ENCODE measurements around the gene UBA52.
"Not testable (repeated sequence)": the region's sequence is repeated elsewhere in the genome, so short reads cannot be mapped to it uniquely, and the experiment has no call there.

UBA52 gene

DNA sequence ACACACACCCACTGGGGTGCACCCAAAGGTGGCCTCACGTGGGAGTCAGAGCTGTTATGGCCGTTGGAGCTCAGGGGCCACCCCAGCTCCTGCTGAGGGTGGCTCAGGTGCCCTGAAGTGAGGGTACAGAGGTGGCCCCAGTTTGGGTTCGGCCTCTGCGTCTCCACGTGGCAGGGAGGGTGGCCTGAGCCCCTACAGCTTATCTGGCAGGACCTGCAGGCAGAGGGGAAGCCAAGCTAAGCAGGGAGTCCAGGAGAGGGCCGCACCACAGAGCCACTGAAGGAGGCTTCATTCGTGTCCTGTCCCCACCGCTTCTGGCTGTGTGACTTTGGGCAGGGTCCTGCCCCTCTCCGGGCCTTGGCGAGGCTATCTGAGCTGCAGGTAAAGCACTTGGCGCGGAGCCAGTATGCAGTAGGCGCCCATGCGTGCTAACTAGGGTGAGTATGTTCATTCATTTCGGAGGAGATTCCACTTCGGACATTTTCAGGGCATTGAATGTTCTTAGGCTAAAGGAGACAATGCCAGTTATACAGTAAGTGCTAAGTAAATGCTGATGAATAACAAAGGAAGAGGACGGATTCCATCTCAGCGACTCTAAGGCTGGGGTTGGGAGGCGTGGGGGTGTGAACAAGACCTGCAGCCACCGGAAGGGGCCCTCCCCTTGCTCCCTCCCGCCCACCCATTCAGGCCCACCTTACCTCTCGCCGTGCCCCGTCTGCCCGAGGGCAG, 21.9 kb downstream of the UBA52 start:
- DNase-seq: no peak

DNA sequence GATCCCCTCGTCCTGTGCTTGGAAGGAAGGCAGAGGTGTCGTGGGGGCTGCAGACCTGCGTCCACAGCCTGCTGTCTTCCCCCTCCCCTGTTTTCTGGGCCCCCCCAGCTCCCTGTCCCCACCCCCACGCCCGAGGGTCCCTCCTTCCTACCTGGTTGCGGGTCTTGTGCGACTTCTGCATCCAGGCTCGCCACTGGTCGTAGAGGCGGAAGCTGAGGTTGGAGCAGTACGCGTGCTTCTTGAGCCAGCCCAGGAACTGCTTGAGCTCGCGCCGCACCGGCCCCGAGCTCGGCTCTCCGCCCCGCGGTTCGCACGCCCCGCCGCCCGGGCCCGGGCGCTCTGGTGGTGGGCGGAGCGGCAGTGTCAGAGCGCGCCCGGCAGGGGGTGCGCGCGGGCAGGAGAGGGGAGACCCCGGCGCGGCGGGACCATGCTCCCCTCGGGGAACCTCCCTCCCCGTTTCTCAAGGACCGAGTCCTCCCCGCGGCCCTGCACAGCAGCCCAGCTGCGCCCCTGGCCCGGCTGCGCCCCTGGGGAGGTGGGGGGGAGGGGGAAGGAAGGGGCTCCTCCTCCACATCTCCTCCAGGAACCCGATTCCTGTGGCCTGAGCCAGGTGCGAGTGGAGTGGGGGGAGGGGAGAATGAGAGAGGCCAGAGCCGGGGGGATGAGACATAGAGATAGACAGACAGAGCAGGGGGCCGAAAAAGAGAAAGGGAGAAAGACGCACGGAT, 22.6 kb downstream of the UBA52 start:
- DNase-seq: no peak

DNA sequence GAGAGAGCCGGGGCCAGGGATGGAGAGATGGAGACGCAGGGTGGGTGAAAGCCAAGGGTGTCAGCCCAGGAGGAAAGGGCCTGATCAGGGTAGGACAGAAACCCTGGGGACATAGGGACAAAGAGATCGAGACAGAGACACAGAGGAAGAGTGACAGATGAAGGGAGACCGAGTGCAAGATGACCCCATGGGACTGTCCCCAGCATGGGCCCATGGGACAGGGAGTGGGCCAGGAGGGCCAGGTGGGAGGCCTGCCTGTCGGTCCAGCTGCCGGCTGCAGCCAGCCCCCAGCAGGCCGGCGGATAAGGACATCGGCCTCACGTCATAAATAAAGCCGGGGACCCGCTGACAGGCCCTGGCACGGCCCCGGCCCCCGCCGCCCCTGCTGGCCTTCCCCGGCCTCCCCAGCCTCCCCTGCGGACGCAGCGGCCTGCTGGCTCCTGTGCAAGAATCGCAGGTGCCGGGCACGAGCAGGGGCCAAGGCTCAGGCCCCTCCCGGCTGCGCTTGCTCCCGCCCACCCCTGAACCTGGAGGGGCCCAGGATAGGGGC, 23.2 kb downstream of the UBA52 start:
- DNase-seq: no peak

DNA sequence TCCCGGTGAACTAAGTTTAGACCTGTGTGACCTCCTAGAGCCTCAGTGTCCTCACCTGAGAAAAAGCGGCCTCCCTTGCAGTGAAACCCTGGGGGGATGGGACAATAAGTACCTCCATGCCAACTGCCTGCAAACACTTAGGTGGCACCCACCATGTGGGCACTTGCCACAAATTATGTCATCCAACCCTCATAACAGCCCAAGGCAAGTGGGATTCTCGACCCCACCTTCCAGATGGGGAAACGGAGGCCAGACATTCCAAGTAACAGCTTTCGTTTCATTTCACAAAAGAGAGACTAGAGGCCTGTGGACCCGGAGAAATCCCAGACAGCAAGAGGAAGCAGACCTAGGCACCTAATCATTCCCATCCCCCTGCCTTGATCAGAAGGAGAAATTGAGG, 23.8 kb downstream of the UBA52 start:
- no peak for DNase-seq

DNA sequence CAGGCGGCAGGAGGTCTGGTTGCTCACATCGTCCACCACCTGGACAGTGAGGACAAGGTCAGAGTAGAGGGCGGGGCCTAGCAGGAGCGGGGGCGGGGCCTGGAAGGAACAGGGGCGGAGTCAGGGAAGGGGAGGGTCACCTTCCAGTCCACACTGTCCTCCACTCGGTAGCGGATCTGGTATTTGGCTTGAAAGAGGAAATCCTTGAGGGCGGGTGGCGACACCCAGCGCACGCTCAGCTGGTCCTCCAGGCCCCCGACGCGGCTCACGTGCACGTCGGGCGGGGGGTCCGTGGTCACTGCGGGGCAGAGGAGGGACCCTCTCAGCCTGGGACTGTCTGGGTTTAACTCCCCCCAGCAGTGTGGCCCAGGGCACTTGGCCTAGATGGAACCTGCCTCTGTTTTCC, 25.1 kb downstream of the UBA52 start:
- DNase-seq: no peak

DNA sequence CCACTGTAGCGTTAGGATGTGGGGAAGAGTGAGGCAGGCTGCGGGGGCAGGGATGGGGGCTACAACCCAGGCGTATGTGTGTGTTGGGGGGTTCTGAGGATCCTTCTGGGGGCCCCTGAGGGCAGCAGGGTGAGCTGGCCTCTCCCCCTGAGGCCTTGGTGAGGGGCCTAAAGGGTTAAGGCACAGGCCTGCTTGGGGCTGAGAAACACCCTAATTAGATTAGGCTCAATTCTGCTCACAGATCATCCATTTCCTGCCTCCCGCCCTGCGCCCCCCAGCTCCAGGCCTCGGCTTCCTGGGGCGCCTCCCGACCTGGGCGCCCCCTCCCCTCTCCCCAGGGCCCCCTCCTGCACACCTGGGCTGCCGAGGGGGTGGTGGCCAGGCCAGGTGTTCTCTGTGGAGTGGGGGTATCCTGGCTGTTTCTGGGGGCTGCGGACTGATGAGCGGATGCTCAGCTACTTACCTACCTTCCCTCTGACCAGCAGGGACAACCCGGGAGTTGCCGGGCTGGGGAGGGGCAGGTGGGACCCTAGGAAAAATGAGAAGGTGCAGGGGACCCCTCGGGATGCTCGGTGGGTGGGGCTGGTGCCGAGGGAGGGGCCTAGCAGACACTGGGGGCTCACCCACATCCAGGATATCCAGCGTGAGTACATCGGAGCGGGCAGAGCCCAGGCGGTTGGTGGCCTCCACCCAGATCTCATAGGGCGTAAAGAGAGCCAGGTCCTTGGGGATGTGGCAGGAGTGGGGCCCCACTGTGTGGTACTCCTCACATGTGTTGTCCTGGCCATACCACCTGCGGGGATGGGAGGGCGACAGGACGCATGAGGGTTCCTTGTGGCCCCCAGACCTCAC, 26.4 kb downstream of the UBA52 start:
- DNase-seq: no peak

DNA sequence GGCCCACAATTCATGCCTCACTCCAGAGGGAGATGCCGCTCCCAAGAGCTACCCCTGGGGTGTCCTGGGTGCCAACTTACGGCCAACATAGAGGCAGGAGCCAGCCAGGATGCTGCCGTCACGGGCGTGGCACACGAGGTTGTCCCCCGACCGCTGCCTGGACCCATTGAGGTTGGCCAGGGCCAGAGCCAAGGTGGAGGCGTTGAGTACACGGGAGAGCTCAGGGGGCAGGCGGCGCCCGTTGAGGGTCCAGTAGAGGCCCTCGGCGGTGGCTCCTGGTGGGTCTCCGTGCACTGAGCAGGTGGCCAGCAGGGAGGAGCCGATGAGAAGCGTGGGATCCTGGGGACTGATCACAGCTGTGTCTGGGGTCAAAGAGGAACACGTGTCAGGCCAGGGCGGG, 27.8 kb downstream of the UBA52 start:
- no peak for DNase-seq

DNA sequence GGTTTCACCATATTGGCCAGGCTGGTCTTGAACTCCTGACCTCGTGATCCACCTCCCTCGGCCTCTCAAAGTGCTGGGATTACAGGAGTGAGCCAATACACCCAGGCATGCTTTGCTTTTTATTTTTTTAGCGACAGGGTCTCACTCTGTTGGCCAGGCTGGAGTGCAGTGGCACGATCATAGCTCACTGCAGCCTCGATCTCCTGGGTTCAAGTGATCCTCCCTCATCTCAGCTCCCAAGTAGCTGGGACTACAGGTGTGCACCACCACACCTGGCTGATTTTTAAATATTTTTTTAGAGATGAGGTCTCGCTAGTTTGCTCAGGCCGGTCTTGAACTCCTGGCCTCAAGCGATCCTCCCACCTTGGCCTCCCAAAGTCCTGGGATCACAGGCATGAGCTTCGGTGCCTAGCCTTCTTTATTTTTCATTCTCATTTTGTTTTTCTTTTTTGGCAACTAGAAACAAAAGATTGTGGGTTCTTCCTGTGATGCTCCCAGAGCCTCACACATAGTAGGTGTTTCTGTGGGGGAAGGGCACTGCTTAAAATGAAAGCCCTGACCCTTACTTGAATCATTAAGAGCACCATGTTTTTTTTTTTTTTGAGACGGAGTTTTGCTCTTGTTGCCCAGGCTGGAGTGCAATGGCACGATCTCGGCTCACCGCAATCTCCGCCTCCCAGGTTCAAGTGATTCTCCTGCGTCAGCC, 29.2 kb downstream of the UBA52 start:
- DNase-seq: not testable (repeated sequence)

DNA sequence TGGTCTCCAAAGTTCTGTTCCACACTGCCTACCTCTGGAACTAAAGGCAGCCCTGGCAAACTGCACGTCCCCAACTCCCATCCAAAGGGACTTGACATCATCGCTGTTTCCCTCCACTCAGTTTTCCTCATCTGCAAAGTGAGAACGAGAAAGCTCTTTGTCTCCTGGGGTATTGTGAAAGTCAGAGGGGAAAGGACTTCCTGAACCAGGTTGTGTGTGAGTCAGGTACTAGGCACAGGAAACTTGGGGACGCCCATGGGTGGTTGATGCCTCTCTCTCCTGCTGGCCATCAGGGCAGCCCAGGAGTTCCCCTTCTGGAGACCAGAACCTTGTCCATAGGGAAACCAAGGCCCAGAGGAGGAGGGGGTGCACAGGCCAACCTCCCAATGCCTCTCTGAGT, 30.2 kb downstream of the UBA52 start:
- DNase-seq: no peak

DNA sequence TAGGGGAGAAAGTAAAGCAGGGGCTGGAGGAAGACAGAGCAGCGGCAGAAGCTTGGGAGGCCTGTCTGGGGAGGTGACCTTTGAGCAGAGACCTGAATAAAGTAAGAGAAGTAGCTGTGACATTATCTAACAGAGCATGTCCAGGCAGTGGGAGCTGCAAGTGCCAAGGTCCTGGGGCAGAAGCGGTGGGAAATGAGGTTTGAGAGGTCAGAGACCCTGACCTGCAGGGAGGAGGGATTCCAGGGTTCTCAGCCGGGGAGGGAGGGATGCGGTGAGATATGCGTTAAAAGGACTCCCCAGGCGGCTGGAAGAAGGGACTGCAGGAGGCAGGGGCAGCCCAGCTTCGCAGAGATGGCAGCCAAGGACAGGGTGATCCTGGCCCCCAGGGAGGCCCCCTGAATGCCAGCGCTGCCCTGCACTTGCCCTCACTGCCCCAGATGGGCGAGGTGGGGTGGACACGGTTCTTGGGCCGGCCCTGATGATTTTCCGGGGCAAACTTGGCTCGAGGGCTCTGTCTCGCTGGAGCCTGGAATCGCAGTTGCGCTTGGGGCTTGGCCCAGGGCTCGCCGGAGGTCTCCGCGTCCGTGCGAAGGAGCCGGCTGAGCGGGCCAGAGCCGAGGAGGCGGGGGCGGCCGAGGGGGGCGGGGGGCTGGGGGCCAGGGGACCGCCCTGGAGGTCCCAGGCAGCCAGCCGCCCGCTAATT, 31.7 kb downstream of the UBA52 start:
- no peak for DNase-seq

DNA sequence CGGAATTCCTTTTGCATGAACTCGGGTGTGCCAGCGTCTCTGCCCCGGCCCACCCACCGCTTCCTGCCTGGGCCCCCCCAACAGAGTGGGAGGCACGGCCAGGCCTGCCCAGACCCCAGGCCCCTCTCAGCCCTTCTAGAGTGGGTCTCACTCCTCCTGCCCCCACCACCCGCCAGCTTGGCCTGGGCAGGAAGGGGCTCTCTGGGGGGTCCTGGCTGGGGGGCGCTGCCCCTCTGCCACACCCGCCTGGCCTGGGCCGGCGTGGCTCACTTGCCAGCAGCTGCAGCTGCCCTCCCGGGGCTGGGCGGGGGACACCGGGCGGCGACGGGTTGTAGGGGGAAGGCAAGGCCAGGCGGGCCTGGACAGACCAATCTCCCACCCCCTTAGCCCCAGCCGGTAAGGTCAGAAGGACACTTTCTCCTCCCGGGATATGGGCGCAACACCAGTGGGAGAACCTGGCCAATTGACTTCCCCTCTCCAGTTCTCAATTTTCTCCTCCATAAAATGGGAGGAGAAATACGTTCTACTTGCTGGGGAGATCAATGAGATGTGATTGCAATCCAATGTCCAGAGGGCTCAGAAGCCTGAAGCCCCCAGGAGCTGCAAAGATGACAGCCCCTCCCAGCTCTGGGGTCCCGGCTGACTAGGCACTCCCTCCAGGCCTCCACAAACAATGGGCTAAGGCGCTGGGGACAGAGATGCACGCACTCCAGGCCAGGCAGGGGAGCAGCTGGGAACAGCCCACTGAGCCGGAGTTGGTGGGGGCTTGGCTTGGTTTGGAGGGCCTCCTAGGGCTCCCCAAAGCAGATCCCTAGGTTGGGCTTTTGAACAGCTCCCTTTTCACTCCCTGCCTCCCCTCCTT, 32.5 kb downstream of the UBA52 start:
- no peak for DNase-seq

DNA sequence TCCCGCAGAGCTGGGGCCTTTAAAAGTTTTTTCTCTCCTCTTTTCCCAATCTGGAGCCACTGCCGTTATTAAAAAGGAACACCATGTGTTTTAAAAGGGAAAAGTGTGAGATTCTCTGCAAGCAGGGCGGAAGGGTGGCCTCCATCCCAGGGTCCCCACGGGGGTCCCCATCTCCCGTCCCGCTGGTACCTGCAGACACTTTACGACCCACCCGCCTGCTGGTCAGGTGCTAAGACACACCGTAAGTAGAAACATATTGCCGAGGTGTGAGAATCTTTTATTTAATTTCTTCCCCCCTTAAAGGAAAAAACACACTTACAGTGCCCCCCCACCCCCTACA, 33.1 kb downstream of the UBA52 start:
- no peak for DNase-seq

DNA sequence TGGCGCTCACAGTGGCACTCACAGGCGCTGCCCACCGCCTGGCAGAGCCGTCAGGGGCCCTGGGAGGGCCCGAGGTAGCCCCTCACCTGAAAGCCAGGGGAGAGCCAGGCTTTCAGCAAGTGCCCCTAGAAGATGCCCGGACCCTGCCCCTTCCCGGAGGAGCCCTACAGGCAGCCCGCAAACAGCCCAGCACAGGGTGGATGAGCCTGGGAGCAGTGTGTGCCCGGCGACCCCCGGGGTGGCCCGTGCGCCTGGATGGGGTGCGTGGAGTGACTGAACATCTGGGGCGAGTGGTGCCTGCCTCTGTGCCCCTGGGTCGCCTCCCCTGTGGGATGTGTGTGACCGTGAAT, 33.5 kb downstream of the UBA52 start:
- no peak for DNase-seq

DNA sequence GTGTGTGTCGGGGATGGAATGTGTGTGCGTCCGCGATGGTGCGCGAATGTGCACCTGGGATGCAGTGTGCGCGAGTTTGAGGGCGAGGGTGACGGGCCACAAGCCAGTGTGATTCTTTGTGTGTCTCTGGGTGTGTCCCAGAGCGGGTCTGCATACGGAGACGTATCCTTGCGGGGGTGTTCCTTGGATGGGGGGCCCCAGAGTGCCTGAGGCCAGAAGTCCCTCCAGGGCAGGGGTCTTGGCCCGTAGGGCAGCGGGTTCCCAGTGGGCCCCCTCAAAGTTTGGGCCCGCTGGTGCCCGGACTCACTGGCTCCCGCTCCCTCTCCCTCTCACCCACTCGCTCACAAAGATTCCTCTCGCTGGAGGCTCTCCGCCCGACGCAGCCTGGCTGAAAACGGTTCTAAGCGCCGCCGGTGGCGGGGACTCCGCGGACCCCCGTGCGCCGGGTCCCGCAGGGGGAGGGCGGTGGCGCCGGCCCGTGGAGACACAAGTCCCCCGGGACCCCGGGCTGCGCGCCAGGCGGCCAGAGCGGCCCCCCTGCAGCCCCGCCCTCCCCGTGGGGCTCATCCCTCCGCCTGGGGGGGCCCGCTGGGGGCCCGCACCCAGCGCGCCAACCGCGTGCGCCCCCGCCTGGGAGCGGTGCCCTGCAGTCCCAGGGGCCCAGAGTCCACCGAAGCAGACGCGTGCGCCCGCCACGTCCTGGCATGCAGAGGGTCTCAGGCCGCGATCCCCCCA, 34.1 kb downstream of the UBA52 start:
- DNase-seq: no peak

DNA sequence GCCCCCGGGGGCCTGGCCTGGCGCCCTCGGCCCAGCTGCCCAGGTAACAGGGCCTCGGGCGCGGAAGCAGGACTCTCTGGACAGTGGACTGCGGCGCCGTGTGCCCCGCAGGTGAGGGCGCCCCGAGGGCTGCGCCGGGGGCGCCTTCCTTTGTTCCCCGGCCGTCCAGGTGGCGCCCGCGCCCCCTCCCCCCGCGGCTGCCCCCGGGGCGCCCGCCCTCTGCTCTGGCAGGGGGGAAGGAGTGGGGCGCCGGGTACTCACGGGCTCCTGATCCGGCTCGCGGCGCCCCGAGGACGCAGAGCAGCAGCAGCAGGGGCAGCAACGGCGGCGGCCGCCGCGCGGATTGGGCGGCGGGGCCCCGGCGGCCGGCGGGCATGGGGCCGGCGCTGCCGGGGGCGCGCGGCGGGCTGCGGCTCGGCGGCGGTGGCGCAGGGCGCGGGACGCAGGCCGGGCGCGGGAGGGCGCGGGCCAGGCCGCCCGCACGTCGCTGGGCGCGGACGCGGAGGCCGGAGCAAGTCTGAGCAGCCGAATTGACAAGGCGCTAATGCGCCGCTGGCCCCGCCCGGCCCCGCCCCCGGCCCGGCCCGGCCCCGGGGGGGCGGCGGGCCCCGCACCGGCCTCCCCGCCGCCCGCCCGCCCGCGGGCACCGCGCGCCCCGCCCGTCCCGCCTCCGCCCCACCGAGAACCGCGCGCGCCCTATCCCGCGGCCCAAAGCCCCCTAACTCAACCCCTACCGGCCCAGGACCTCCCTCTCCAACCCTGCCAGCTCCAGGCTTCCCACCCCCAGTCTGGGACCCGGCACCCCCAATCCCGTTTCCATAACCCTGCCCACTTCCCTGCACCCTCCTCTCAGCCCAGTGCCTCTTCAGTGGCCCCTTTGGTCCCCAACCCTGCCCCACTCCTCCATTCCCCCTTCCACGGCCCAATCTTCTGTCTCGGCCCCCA, 34.9 kb downstream of the UBA52 start, which contains the start of gene CRLF1:
Gene CRLF1, minus strand, starts transcription at position 519 of the 945 bp plus-strand sequence. Its CDS starts 143 bp downstream, at position 376.
- DNase-seq: no peak

DNA sequence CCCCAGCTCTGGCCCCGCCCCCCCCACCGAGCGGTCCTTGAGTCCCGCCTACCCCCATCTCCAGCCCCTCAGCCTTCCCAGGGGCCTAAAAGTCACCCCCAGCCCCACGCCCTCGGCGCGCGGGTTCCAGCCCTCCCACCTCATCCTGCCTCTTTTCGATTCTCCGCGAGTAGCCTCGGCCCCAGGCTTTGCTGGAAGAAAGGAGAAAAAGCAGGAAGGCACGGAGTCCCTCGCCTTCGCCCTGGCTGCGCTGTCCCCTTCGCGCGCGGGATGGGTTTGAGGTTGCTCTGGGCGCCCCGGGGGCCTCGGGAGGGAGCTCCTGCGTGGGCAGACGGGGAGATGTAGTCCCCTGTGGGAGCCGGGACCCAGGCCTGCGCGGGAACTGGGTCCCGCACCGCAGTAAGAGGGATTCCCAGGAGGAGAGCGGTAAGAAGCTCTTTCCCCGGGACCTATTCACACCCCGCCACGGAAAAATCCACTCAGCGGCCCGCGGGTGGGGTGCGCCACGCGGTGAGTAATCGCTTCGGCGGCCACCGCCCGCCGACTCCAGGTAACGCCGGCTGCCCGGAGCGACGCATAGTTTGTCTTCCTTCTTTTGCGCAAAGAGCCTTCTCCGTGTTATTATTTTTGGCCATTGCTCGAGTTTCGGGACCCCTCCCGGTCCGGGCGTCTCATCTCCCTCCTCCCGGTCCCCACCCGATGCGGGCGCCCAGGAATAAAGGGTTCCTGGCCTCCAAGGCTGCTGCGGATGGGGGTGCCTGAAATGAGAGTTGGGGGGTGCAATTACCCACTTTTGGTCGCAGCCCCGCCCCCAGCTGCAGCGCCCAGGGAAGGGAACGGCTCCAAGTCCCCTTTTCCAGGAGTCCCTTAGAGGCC, 35.8 kb downstream of the UBA52 start:
- DNase-seq: no peak

DNA sequence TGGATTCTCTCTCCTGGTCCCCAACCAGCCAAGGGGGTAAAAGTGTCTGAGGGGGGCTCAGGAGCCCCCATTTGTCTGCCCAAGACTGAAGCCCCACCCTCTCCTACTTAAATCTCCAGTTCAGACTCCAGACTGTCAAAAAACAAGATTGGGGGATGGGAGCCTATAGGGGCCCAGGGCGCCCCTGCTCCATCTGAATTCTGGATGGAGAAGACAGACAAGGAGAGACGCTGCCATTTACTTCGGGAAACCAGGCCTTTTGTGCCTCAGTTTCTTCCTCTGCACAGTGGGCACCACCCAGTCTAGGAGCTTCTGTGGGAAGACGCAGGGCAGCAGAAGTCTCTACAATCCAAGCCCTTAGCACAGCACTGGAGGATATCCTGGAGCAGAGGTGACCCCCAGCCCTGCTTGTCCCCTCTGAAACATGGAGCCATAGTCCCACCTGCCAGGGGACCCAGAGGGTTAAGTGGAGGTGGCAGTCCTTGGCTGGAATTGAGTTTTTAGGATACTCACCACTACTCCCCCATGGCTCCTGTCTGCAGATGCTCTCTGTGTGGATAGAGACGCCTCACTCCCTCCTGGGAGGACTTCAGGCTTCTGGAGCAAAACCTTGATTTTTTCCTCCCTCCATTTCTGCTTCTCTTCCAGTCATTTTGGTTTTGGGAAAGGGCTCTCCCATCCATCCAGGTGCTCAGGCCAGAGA, 36.6 kb downstream of the UBA52 start:
- DNase-seq: no peak

Data from cortex of kidney (tissue), 1 donor.